GM12878 (cell line): ENCODE measurements around the gene RPL37. TPM values are rescaled to one million over a fixed set of nuclear protein-coding genes. Genes with fewer than 3 reads are reported as not detected.

Experiments used
- ASH2L ChIP-seq: fragments of 300-600, 200-600 bp; sonication (generic); IDR thresholded peaks from 2 replicates; pipeline ENCODE4 v1.6.1; 2017; ENCODE audit warnings: low read depth, mild to moderate bottlenecking, borderline replicate concordance
- BCL11A ChIP-seq: IDR thresholded peaks from 2 replicates; pipeline ENCODE4 v1.6.1; 2011; ENCODE audit warnings: low read depth, low read length
- CREM ChIP-seq: IDR thresholded peaks from 2 replicates; pipeline ENCODE4 v1.6.1; 2014; ENCODE audit warnings: antibody characterized with exemption, low read depth
- CUX1 ChIP-seq: IDR thresholded peaks from 2 replicates; pipeline ENCODE4 v1.6.1; 2012; ENCODE audit warnings: improper control_type of control experiment, low read depth, low read length; ENCODE audit not compliant: insufficient replicate concordance
- HSF1 ChIP-seq: fragments of 150-350 bp; IDR thresholded peaks from 2 replicates; pipeline ENCODE4 v1.6.1; 2014; ENCODE audit warnings: mild to moderate bottlenecking, low read depth, low read length
- IKZF1 ChIP-seq: fragments of 450-650 bp; conservative IDR thresholded peaks from 2 replicates; pipeline ENCODE4 v1.6.1; 2017; ENCODE audit warnings: antibody characterized with exemption, mild to moderate bottlenecking
- IKZF2 ChIP-seq, 2 experiments: fragments of 450-650 bp; IDR thresholded peaks; 2 replicates each; pipeline ENCODE4 v1.6.1; 2017; ENCODE audit warnings: mild to moderate bottlenecking in 2 of 2, moderate library complexity in 2 of 2
- KLF5 ChIP-seq: fragments of 450-650 bp; IDR thresholded peaks from 2 replicates; pipeline ENCODE4 v1.6.1; 2014; ENCODE audit warnings: mild to moderate bottlenecking; ENCODE audit not compliant: partially characterized antibody
- MEF2A ChIP-seq: IDR thresholded peaks from 2 replicates; pipeline ENCODE4 v1.6.1; 2011; ENCODE audit warnings: low read depth, mild to moderate bottlenecking, low read length, moderate library complexity; ENCODE audit not compliant: insufficient read depth
- NFYA ChIP-seq: IDR thresholded peaks from 2 replicates; pipeline ENCODE4 v1.6.1; 2011; ENCODE audit warnings: low read depth, mild to moderate bottlenecking, low read length, improper control_type of control experiment, borderline replicate concordance
- NR2C1 ChIP-seq: fragments of 450-650 bp; IDR thresholded peaks from 2 replicates; pipeline ENCODE4 v1.6.1; 2017; ENCODE audit warnings: antibody characterized with exemption, mild to moderate bottlenecking, moderate library complexity
- PAX5 ChIP-seq: IDR thresholded peaks from 2 replicates; pipeline ENCODE4 v1.6.1; 2011; ENCODE audit warnings: low read depth, low read length, borderline replicate concordance
- RB1 ChIP-seq: fragments of 450-650 bp; formaldehyde crosslinking; IDR thresholded peaks from 2 replicates; pipeline ENCODE4 v1.6.1; 2017; ENCODE audit warnings: mild to moderate bottlenecking, borderline replicate concordance
- RFX5 ChIP-seq: IDR thresholded peaks from 2 replicates; pipeline ENCODE4 v1.6.1; 2011; ENCODE audit warnings: low read depth, low read length, improper control_type of control experiment
- SKIL ChIP-seq: fragments of 450-650 bp; IDR thresholded peaks from 2 replicates; pipeline ENCODE4 v1.6.1; 2017; ENCODE audit warnings: mild to moderate bottlenecking, low read depth, inconsistent platforms; ENCODE audit not compliant: poor library complexity, severe bottlenecking
- STAT3 ChIP-seq: IDR thresholded peaks from 2 replicates; pipeline ENCODE4 v1.6.1; 2011; ENCODE audit warnings: low read depth, low read length, improper control_type of control experiment
- TBL1XR1 ChIP-seq: IDR thresholded peaks from 2 replicates; pipeline ENCODE4 v1.6.1; 2012; ENCODE audit warnings: low read depth, low read length, improper control_type of control experiment
- ZNF24 ChIP-seq: fragments of 450-650 bp; IDR thresholded peaks from 2 replicates; pipeline ENCODE4 v1.6.1; 2017; ENCODE audit warnings: antibody characterized with exemption, mild to moderate bottlenecking
- polyA plus RNA-seq, 11 experiments: library from polyadenylated mRNA; depleted of rRNA in 4 of 11; unstranded in 6 of 11; stranded (reverse) in 5 of 11; fragments of >200 nt; fragmentation: Nextera tagmentation in 4 of 11; fragmentation: Illumina TruSeq in 1 of 11; extraction: Ambion mirVana in 4 of 11; extraction: Trizol in 1 of 11; gene quantifications; 1 replicate in 1 of 11; 2 replicates in 10 of 11; pipeline versions ENCODE4 v1.2.1 to v1.2.3, GENCODE V29; 2011 to 2016; ENCODE audit warnings: inconsistent platforms in 2 of 11, missing spikeins in 2 of 11, low read depth in 1 of 11
- total RNA-seq, 4 experiments: library from RNA; depleted of rRNA in 3 of 4; stranded (reverse); fragments of >200 nt in 3 of 4; fragmentation: Illumina TruSeq in 1 of 4; extraction: Trizol in 1 of 4; gene quantifications; 2 replicates each; pipeline versions ENCODE4 v1.2.1 to v1.2.3, GENCODE V29; 2013 to 2021
- TF ChIP-seq, protein P1 (sequence below): IDR thresholded peaks from 2 replicates; pipeline ENCODE4 v1.6.1; 2012; ENCODE audit warnings: low read depth, low read length, improper control_type of control experiment

RPL37 gene
- total and polyA plus RNA-seq, 10 of the 15 experiments (the other 5 are each of a cell fraction or from before 2014, with no cell fraction given), result 1,697 to 6,216 (median 3,013) TPM

DNA sequence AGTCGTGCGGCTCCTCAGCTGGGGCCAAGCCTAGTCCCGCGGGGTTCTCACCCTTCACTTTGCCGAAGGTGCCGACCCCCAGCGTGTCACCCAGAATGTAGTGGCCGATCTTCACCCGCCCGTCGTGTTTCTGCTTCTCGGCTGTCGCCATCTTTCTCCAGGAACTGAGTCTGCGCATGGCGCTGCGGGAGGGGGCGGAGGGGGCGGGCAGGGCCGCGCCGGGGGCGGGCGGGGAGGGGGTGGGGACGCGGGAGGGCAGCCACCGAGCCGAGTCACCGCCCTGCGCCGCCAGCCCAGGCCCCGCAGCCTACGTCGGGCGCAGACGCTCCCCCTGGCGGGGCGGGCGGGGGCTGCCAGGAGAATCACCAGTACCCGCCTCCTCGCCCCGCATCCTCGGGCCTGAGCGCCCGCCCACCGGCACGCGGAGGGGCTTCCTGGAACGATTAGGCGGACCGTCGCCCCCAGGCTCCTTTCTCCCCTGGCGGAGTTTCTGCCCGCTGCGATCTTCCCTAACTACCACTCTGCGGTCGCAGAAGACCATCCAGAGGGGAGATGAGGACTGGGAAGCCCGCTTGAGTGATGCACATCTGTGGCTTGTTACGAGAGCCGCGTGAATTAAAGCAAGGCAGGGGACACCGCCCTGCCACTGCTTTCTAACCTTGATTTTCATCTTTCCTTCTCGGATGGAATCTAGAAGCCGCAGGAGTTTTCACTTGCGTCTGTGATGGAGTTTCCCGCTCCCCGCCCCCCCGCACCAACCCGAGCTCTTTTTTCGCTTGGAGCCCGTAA lies 36.8 kb downstream of the RPL37 start, which contains the start of gene PRKAA1 (continued):
- TF ChIP-seq CUX1 (no peak), BCL11A (no peak), PAX5 (no peak), ZNF24 (no peak), KLF5 (no peak), ASH2L (no peak), MEF2A (0 out of 2 replicates have a peak, but pooled peaks have one; percentile 3), RB1 (no peak), NFYA (no peak), TBL1XR1 (no peak), SKIL (no peak), CREM (0 out of 2 replicates have a peak, but pooled peaks have one; percentile 37), RFX5 (no peak), HSF1 (no peak), NR2C1 (no peak), STAT3 (no peak), IKZF2 (IDR thresholded peaks at IDR 0.05) (peak; percentile 60 to 62; a peak in 2 of 4 replicates), IKZF1 (peak; percentile 79)
- TF ChIP-seq, protein P1, sequence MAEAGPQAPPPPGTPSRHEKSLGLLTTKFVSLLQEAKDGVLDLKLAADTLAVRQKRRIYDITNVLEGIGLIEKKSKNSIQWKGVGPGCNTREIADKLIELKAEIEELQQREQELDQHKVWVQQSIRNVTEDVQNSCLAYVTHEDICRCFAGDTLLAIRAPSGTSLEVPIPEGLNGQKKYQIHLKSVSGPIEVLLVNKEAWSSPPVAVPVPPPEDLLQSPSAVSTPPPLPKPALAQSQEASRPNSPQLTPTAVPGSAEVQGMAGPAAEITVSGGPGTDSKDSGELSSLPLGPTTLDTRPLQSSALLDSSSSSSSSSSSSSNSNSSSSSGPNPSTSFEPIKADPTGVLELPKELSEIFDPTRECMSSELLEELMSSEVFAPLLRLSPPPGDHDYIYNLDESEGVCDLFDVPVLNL, result no peak
